B cell (primary cell): ENCODE results near the gene TJP3. TPM values are rescaled to one million over a fixed set of nuclear protein-coding genes. Genes with fewer than 3 reads are reported as not detected.

ENCODE experiments used
- ATAC-seq: fragments of 200-7000 bp; cut with Tn5 transposase; one replicate; pipeline ENCODE4 v1.10.0; 2021; ENCODE audit warnings: low read depth, mild to moderate bottlenecking, moderate number of reproducible peaks, moderate library complexity
- CTCF ChIA-PET: fragments of 350-600 bp; sonication (Branson Sonifier 250); formaldehyde crosslinking; loops from one replicate; lab custom pipeline; 2021; ENCODE audit warnings: antibody characterized with exemption, inconsistent platforms; lab: Charles Lee
- POLR2A ChIA-PET: fragments of 350-600 bp; sonication (Branson Sonifier 250); formaldehyde crosslinking; loops from one replicate; lab custom pipeline; 2021; ENCODE audit warnings: antibody characterized with exemption; lab: Charles Lee
- DNase-seq: peaks from one replicate; pipeline ENCODE4 v3.0.0; 2013
- H2AFZ ChIP-seq: 2 replicates; pipeline ENCODE4 v1.6.1; 2012; ENCODE audit warnings: mild to moderate bottlenecking, low read depth, low read length; ENCODE audit not compliant: insufficient read depth, poor library complexity, severe bottlenecking
- H3K27ac ChIP-seq, 2 donors: 1 replicate in 1 of 2; 2 replicates in 1 of 2; pipeline ENCODE4 v1.5.1; 2012 to 2013; ENCODE audit warnings: low read length in 2 of 2, mild to moderate bottlenecking in 2 of 2, moderate library complexity in 1 of 2
- H3K27me3 ChIP-seq, 4 experiments: fragments of 200-600 bp in 1 of 4; sonication (generic) in 1 of 4; replicated peaks in 1 of 4; 1 replicate in 2 of 4; 2 replicates in 2 of 4; pipeline versions ENCODE4 v1.6.1 to v1.7.0; 2013 to 2016; ENCODE audit warnings: low read length in 3 of 4, mild to moderate bottlenecking in 2 of 4, mixed read lengths in 1 of 4, moderate library complexity in 1 of 4; ENCODE audit not compliant: insufficient read depth in 4 of 4, control insufficient read depth in 3 of 4; ENCODE audit errors: control extremely low read depth in 1 of 4
- H3K36me3 ChIP-seq, 2 experiments: replicated peaks in 1 of 2; 1 replicate in 1 of 2; 2 replicates in 1 of 2; pipeline versions ENCODE4 v1.6.1 to v1.7.1; 2013; ENCODE audit warnings: low read length in 1 of 2; ENCODE audit not compliant: insufficient read depth in 2 of 2, control insufficient read depth in 1 of 2; ENCODE audit errors: control extremely low read depth in 1 of 2, extremely low read depth in 1 of 2
- H3K4me1 ChIP-seq, 2 donors: fragments of 200-600 bp in 1 of 2; sonication (generic) in 1 of 2; 1 replicate in 1 of 2; 2 replicates in 1 of 2; pipeline versions ENCODE4 v1.5.1 to v1.6.1; 2013 to 2017; ENCODE audit warnings: low read length in 2 of 2; ENCODE audit not compliant: control insufficient read depth in 2 of 2, insufficient read depth in 2 of 2
- H3K4me2 ChIP-seq: replicated peaks from 2 replicates; pipeline ENCODE3; 2012; ENCODE audit warnings: mild to moderate bottlenecking, low read depth, low read length; ENCODE audit not compliant: poor library complexity, severe bottlenecking
- H3K4me3 ChIP-seq, 5 experiments: fragments of 200-600 bp in 1 of 5; sonication (generic) in 1 of 5; 1 replicate in 3 of 5; 2 replicates in 2 of 5; pipeline versions ENCODE4 v1.5.1 to v1.7.0; 2011 to 2016; ENCODE audit warnings: low read length in 4 of 5, mild to moderate bottlenecking in 4 of 5, low read depth in 2 of 5, control low read depth in 1 of 5, moderate library complexity in 1 of 5; ENCODE audit not compliant: insufficient read depth in 1 of 5; ENCODE audit errors: control extremely low read depth in 1 of 5, extremely low read depth in 1 of 5
- H3K79me2 ChIP-seq: fragments of 200-600 bp; sonication (generic); one replicate; pipeline ENCODE4 v1.6.0; 2016; ENCODE audit warnings: low read length; ENCODE audit not compliant: control insufficient read depth, insufficient read depth
- H3K9ac ChIP-seq: fragments of 200-600 bp; sonication (generic); 2 replicates; pipeline ENCODE4 v1.6.1; 2017; ENCODE audit warnings: mild to moderate bottlenecking, low read length, moderate library complexity
- H3K9me3 ChIP-seq, 3 donors: one replicate each; pipeline versions ENCODE4 v1.6.1 to v1.7.1; 2013; ENCODE audit warnings: low read length in 2 of 3; ENCODE audit not compliant: control insufficient read depth in 2 of 3, insufficient read depth in 1 of 3; ENCODE audit errors: control extremely low read depth in 1 of 3
- H4K20me1 ChIP-seq: 2 replicates; pipeline ENCODE4 v1.6.0; 2012; ENCODE audit warnings: mild to moderate bottlenecking, low read length; ENCODE audit not compliant: insufficient read depth, control insufficient read depth, poor library complexity, severe bottlenecking
- H3K27ac Mint-ChIP-seq: one replicate; pipeline ENCODE4 v1.8.0; 2021; ENCODE audit warnings: mixed read lengths
- H3K27me3 Mint-ChIP-seq: one replicate; pipeline ENCODE4 v1.8.0; 2021; ENCODE audit warnings: mixed read lengths
- H3K4me1 Mint-ChIP-seq: one replicate; pipeline ENCODE4 v1.8.0; 2021; ENCODE audit warnings: mixed read lengths
- H3K4me3 Mint-ChIP-seq: one replicate; pipeline ENCODE4 v1.8.0; 2021; ENCODE audit warnings: mixed read lengths
- H3K9me3 Mint-ChIP-seq: one replicate; pipeline ENCODE4 v1.8.0; 2022; ENCODE audit warnings: mixed read lengths; ENCODE audit not compliant: insufficient read depth
- CTCF ChIP-seq: fragments of 200-600 bp; IDR thresholded peaks from one replicate; pipeline ENCODE4 v1.8.0; 2022; ENCODE audit warnings: antibody characterized with exemption, mild to moderate bottlenecking
- EZH2 ChIP-seq: IDR thresholded peaks from 2 replicates; pipeline ENCODE4 v1.6.1; 2012; ENCODE audit warnings: borderline replicate concordance, low read depth, mild to moderate bottlenecking, moderate library complexity, low read length; ENCODE audit not compliant: insufficient read depth, poor library complexity, severe bottlenecking
- WGBS: methylation state at CpG from one replicate; pipeline ENCODE4 v1.1.5; 2013; ENCODE audit warnings: missing lambda C conversion rate; ENCODE audit not compliant: insufficient coverage; 5-methylcytosine and 5-hydroxymethylcytosine counted together
- intact Hi-C: fragments of 100-400 bp; cut with micrococcal nuclease; formaldehyde crosslinking; loops from one replicate; pipeline ENCODE4 v1.10.0; 2022
- polyA plus RNA-seq: library from polyadenylated mRNA; depleted of rRNA; stranded (reverse); fragments of >200 nt; gene quantifications from 2 replicates; pipeline ENCODE4 v1.2.3, GENCODE V29; 2012
- total RNA-seq, 2 donors: library from RNA; stranded (reverse); fragments of 120-200 nt in 1 of 2; gene quantifications; 1 replicate in 1 of 2; 2 replicates in 1 of 2; pipeline versions ENCODE4 v1.2.3 to v1.2.4, GENCODE V29; 2013 to 2022

The TJP3 gene
- total and polyA plus RNA-seq, 2 donors (not counting 1 experiment from before 2014, with no cell fraction given): 2.1 to 2.9 TPM

GRCh38 chr19:3695986-3696659 is 12.1 kb upstream of the TJP3 start:
- H3K27ac Mint-ChIP-seq: no peak overlapping the region
- H3K9me3 ChIP-seq: peaks cover 0 to 4% (median 0%) of the 10 kb centered on the region in 3 donors
- H3K27me3 ChIP-seq: no peaks in the 10 kb centered on the region
- 93% methylated on average over 20 of the region's 23 CpGs for WGBS
- ChIA-PET POLR2A (no interaction called here), CTCF (interaction anchor here (1.1 to 3.9 kb wide), 2 partner anchors 29 to 151 kb away, joined by 3 to 17 read pairs; no protein-coding TSS in a partner anchor)
- no peak overlapping the region for H3K27ac ChIP-seq
- H4K20me1 ChIP-seq: peaks cover 82% of the 10 kb centered on the region
- H2AFZ ChIP-seq: no peak overlapping the region
- no peak overlapping the region for H3K4me3 ChIP-seq
- H3K4me1 ChIP-seq: peaks cover 16 to 23% of the 10 kb centered on the region in 2 donors
- no peaks in the 10 kb centered on the region for H3K9me3 Mint-ChIP-seq
- intact Hi-C loops: no loop called here
- H3K4me2 ChIP-seq: no peak overlapping the region
- H3K36me3 ChIP-seq: no peaks in the 10 kb centered on the region
- TF ChIP-seq EZH2 (no peak), CTCF (no peak)
- peaks cover 91% of the 10 kb centered on the region for H3K79me2 ChIP-seq
- peaks cover 41% of the 10 kb centered on the region for H3K4me1 Mint-ChIP-seq
- ATAC-seq (no peak), DNase-seq (no peak)
- H3K27me3 Mint-ChIP-seq: no peaks in the 10 kb centered on the region
- H3K9ac ChIP-seq: no peak overlapping the region
- H3K4me3 Mint-ChIP-seq: no peak overlapping the region

- no peaks in the 10 kb centered on the region for H3K9me3 ChIP-seq
- H3K4me1 ChIP-seq: peaks cover 16 to 23% of the 10 kb centered on the region in 2 donors
- Mint-ChIP-seq H3K4me1 (peaks cover 36% of the 10 kb centered on the region), H3K9me3 (no peaks in the 10 kb centered on the region), H3K27me3 (no peaks in the 10 kb centered on the region), H3K27ac (no peak overlapping the region), H3K4me3 (no peak overlapping the region)
- no peak overlapping the region for H2AFZ ChIP-seq
- H3K4me2 ChIP-seq: no peak overlapping the region
- H3K27me3 ChIP-seq: no peaks in the 10 kb centered on the region
- no peaks in the 10 kb centered on the region for H3K36me3 ChIP-seq
- ATAC-seq: no peak
- H3K9ac ChIP-seq: no peak overlapping the region
- H3K27ac ChIP-seq: no peak overlapping the region
- intact Hi-C loops: no loop called here
- 98% methylated on average over 10 of the region's 10 CpGs for WGBS
- CTCF ChIA-PET: interaction anchor here (1.1 to 3.9 kb wide), 3 partner anchors 8 to 152 kb away, joined by 3 to 17 read pairs (median 11); no protein-coding TSS in a partner anchor
- TF ChIP-seq EZH2 (no peak), CTCF (no peak)
- H4K20me1 ChIP-seq: peaks cover 77% of the 10 kb centered on the region
- POLR2A ChIA-PET: interaction anchor here (2.9 kb wide), 1 partner anchor 9 kb away, joined by 19 read pairs; no protein-coding TSS in a partner anchor
- no peak overlapping the region for H3K4me3 ChIP-seq
- no peak for DNase-seq
- peaks cover 89% of the 10 kb centered on the region for H3K79me2 ChIP-seq
Observed at GRCh38 chr19:3696660-3696995, 11.6 kb upstream of the TJP3 start.
